Neutrophil (primary cell): Measurements from ENCODE around the gene BIK.
"Not testable (repeated sequence)": the region's sequence is repeated elsewhere in the genome, so short reads cannot be mapped to it uniquely, and the experiment has no call there.

Source experiments
- H3K27ac ChIP-seq: fragments of 200-600 bp; sonication (generic); 2 replicates; pipeline ENCODE4 v1.5.1; 2016; ENCODE audit warnings: mild to moderate bottlenecking, moderate library complexity
- H3K27me3 ChIP-seq: fragments of 200-600 bp; sonication (generic); 2 replicates; pipeline ENCODE4 v1.6.0; 2016; ENCODE audit warnings: mild to moderate bottlenecking
- H3K36me3 ChIP-seq: fragments of 200-600 bp; sonication (generic); 2 replicates; pipeline ENCODE4 v1.5.1; 2017
- H3K4me1 ChIP-seq, 2 experiments: fragments of 200-600 bp in 1 of 2; sonication (generic) in 1 of 2; 1 replicate in 1 of 2; 2 replicates in 1 of 2; pipeline versions ENCODE4 v1.5.1 to v1.6.1; 2013 to 2016; ENCODE audit warnings: low read depth in 1 of 2, low read length in 1 of 2, mild to moderate bottlenecking in 1 of 2, moderate library complexity in 1 of 2; ENCODE audit not compliant: control insufficient read depth in 1 of 2, insufficient read depth in 1 of 2
- H3K4me3 ChIP-seq, 2 experiments: fragments of 200-600 bp in 1 of 2; sonication (generic) in 1 of 2; 1 replicate in 1 of 2; 2 replicates in 1 of 2; pipeline ENCODE4 v1.5.1; 2013 to 2016; ENCODE audit warnings: low read depth in 1 of 2, low read length in 1 of 2, mild to moderate bottlenecking in 1 of 2, moderate library complexity in 1 of 2
- H3K9me3 ChIP-seq: fragments of 200-600 bp; sonication (generic); 2 replicates; pipeline ENCODE4 v1.5.1; 2016
- TF ChIP-seq, protein P1 (sequence below): fragments of 200-600 bp; sonication (generic); IDR thresholded peaks from 2 replicates; pipeline ENCODE4 v1.5.1; 2016; ENCODE audit warnings: antibody characterized with exemption

The BIK gene

GRCh38 chr22:43096420-43096819 lies 14.1 kb upstream of the BIK start:
- H3K4me3 ChIP-seq: no peak overlapping the region
- H3K27me3 ChIP-seq: no peaks in the 10 kb centered on the region
- H3K4me1 ChIP-seq: peaks cover 8 to 13% of the 10 kb centered on the region in 2 experiments
- no peaks in the 10 kb centered on the region for H3K36me3 ChIP-seq
- H3K27ac ChIP-seq: no peak overlapping the region
- peaks cover 5% of the 10 kb centered on the region for H3K9me3 ChIP-seq
- TF ChIP-seq, protein P1, sequence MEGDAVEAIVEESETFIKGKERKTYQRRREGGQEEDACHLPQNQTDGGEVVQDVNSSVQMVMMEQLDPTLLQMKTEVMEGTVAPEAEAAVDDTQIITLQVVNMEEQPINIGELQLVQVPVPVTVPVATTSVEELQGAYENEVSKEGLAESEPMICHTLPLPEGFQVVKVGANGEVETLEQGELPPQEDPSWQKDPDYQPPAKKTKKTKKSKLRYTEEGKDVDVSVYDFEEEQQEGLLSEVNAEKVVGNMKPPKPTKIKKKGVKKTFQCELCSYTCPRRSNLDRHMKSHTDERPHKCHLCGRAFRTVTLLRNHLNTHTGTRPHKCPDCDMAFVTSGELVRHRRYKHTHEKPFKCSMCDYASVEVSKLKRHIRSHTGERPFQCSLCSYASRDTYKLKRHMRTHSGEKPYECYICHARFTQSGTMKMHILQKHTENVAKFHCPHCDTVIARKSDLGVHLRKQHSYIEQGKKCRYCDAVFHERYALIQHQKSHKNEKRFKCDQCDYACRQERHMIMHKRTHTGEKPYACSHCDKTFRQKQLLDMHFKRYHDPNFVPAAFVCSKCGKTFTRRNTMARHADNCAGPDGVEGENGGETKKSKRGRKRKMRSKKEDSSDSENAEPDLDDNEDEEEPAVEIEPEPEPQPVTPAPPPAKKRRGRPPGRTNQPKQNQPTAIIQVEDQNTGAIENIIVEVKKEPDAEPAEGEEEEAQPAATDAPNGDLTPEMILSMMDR: no peak

GRCh38 chr22:43098356-43098755 lies 12.2 kb upstream of the BIK start:
- H3K36me3 ChIP-seq: no peaks in the 10 kb centered on the region
- TF ChIP-seq, protein P1: no peak
- no peaks in the 10 kb centered on the region for H3K27me3 ChIP-seq
- H3K9me3 ChIP-seq: peaks cover 5% of the 10 kb centered on the region
- H3K4me3 ChIP-seq: no peak overlapping the region
- peaks cover 0 to 4% of the 10 kb centered on the region in 2 experiments for H3K4me1 ChIP-seq
- H3K27ac ChIP-seq: no peak overlapping the region

- Histone ChIP-seq H3K27me3 (no peaks in the 10 kb centered on the region), H3K27ac (no peak overlapping the region), H3K4me1 (peaks cover 0 to 4% of the 10 kb centered on the region in 2 experiments), H3K4me3 (no peak overlapping the region), H3K9me3 (peaks cover 5% of the 10 kb centered on the region), H3K36me3 (no peaks in the 10 kb centered on the region)
- TF ChIP-seq, protein P1: no peak
Observed at GRCh38 chr22:43099095-43099494, 11.5 kb upstream of the BIK start.

DNA sequence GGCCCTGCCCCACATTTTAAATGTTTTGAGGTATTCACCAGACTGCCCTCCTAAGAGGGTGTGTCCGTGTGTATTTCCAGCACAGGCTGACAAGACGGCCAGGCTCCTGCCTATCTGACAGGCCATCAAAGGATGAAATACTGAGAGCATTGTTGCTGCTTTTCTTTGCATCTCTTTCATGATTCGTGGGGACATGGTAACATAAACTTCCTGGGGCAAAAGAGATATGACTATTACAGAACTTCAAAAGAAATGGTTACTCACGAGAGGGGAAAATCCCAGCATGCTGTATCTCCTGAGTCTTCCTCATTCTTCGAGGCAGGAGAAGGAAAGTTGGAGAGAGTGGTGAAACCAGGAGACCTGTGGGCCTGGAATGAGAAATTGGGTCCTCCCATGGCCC lies 10.3 kb upstream of the BIK start:
- TF ChIP-seq, protein P1: no peak
- Histone ChIP-seq H3K36me3 (no peaks in the 10 kb centered on the region), H3K27ac (no peak overlapping the region)

DNA sequence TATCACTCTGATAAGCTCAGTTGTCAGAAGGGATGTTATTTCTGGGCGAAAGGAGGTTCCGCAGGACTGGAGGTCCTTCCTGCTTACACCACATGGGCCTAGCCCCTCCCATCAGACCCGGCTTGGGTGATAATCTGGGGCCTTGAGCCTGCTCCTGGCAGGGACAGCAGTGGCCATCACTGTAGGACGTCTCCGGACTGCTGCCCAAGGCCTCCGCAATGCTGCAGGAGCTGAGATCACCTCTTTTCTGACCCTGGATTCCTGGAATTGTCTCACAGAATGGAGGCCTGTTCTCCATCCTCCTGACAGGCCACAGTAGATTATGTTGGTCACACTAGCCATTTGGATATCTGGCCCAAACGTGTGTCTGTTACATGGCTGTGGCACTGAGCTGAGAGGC lies 9.2 kb upstream of the BIK start:
- H3K27me3 ChIP-seq: no peaks in the 10 kb centered on the region
- peaks cover 4% of the 10 kb centered on the region for H3K9me3 ChIP-seq
- no peak overlapping the region for H3K4me3 ChIP-seq
- no peaks in the 10 kb centered on the region for H3K36me3 ChIP-seq
- TF ChIP-seq, protein P1: no peak
- peaks cover 0 to 4% of the 10 kb centered on the region in 2 experiments for H3K4me1 ChIP-seq
- no peak overlapping the region for H3K27ac ChIP-seq

More for the DNA sequence above, 10.3 kb upstream of the BIK start:
- peaks cover 5% of the 10 kb centered on the region for H3K9me3 ChIP-seq
- H3K4me1 ChIP-seq: peaks cover 0 to 4% of the 10 kb centered on the region in 2 experiments
- H3K4me3 ChIP-seq: no peak overlapping the region
- no peaks in the 10 kb centered on the region for H3K27me3 ChIP-seq

GRCh38 chr22:43104056-43104625 lies 6.4 kb upstream of the BIK start:
- not testable (repeated sequence) for H3K36me3 ChIP-seq, H3K27me3 ChIP-seq, H3K4me3 ChIP-seq, H3K9me3 ChIP-seq, H3K4me1 ChIP-seq, H3K27ac ChIP-seq

DNA sequence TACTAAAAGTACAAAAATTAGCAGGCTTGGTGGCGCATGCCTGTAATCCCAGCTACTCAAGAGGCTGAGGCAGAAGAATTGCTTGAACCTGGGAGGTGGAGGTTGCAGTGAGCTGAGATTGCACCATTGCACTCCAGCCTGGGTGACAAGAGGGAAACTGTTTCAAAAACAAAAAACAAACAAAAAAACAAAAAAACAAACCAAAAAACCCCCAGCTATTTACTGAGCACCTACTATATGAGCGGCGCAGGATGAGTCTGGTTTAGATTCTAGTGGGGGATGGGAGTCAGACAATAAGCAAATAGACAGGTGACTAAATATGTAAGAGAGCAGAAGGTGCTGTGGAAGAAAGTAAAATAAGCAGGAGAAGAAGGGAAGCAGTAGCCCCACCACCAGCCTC lies 5.6 kb upstream of the BIK start:
- not testable (repeated sequence) for H3K9me3 ChIP-seq, H3K36me3 ChIP-seq, H3K4me3 ChIP-seq, H3K4me1 ChIP-seq, H3K27ac ChIP-seq
- peaks cover 13% of the 10 kb centered on the region for H3K27me3 ChIP-seq
